IMR-90 (cell line): ENCODE measurements around the gene OSBPL1A. TPM values are rescaled to one million over a fixed set of nuclear protein-coding genes. Genes with fewer than 3 reads are reported as not detected.

Source experiments
- ATAC-seq: fragments of 200-7000 bp; cut with Tn5 transposase; 2 replicates; pipeline ENCODE4 v1.9.1; 2020; ENCODE audit warnings: low read depth, mild to moderate bottlenecking, moderate library complexity
- BruUV-seq: library from RNA; stranded (reverse); fragments of 400-500 nt; replicated peaks from 2 replicates; lab custom pipeline; 2021; lab: Mats Ljungman, UMichigan
- CTCF ChIA-PET: fragments of 300-600 bp; formaldehyde crosslinking; extraction: SDS; loops from one replicate; lab custom pipeline; 2021; ENCODE audit warnings: antibody characterized with exemption; lab: Yijun Ruan, JAX
- POLR2A ChIA-PET: fragments of 300-600 bp; sonication (Branson Sonifier 250); formaldehyde crosslinking; loops from one replicate; lab custom pipeline; 2022; ENCODE audit warnings: antibody characterized with exemption; ENCODE audit not compliant: unreplicated experiment; lab: Charles Lee
- DNase-seq: peaks from one replicate; pipeline ENCODE4 v3.0.0; 2013
- H2AFZ ChIP-seq: replicated peaks from 2 replicates; pipeline ENCODE3; 2013; ENCODE audit warnings: low read length, mild to moderate bottlenecking; ENCODE audit not compliant: poor library complexity
- H2AK5ac ChIP-seq: 2 replicates; pipeline ENCODE4 v1.6.1; 2013; ENCODE audit warnings: low read depth, low read length, inconsistent platforms
- H2AK9ac ChIP-seq: replicated peaks from 2 replicates; pipeline ENCODE3; 2013; ENCODE audit warnings: mild to moderate bottlenecking, low read depth, low read length, moderate library complexity; ENCODE audit not compliant: poor library complexity
- H2BK120ac ChIP-seq: 2 replicates; pipeline ENCODE4 v1.6.1; 2013; ENCODE audit warnings: low read depth, low read length, inconsistent platforms
- H2BK15ac ChIP-seq: 3 replicates; pipeline ENCODE4 v1.6.1; 2013; ENCODE audit warnings: low read depth, low read length, inconsistent platforms
- H2BK20ac ChIP-seq: 2 replicates; pipeline ENCODE4 v1.6.1; 2013; ENCODE audit warnings: low read depth, mild to moderate bottlenecking, inconsistent platforms, low read length, moderate library complexity
- H2BK5ac ChIP-seq: 2 replicates; pipeline ENCODE4 v1.6.1; 2013; ENCODE audit warnings: mild to moderate bottlenecking, low read depth, low read length, inconsistent platforms; ENCODE audit not compliant: poor library complexity, severe bottlenecking
- H3K14ac ChIP-seq: replicated peaks from 2 replicates; pipeline ENCODE4 v1.6.1; 2013; ENCODE audit warnings: low read depth, low read length, inconsistent platforms
- H3K18ac ChIP-seq: 2 replicates; pipeline ENCODE4 v1.6.1; 2013; ENCODE audit warnings: low read depth, low read length, control low read depth
- H3K23ac ChIP-seq: 2 replicates; pipeline ENCODE4 v1.6.1; 2013; ENCODE audit warnings: low read depth, low read length, inconsistent platforms
- H3K27ac ChIP-seq: 2 replicates; pipeline ENCODE4 v1.5.1; 2013; ENCODE audit warnings: mild to moderate bottlenecking, control low read depth, low read length; ENCODE audit not compliant: insufficient read depth
- H3K27me3 ChIP-seq: 2 replicates; pipeline ENCODE4 v1.6.1; 2013; ENCODE audit warnings: low read length; ENCODE audit not compliant: control insufficient read depth, insufficient read depth
- H3K36me3 ChIP-seq: 2 replicates; pipeline ENCODE4 v1.6.1; 2013; ENCODE audit warnings: low read length, mixed read lengths; ENCODE audit not compliant: control insufficient read depth, insufficient read depth
- H3K4ac ChIP-seq: 2 replicates; pipeline ENCODE4 v1.6.1; 2013; ENCODE audit warnings: low read depth, low read length, inconsistent platforms
- H3K4me1 ChIP-seq: 2 replicates; pipeline ENCODE4 v1.6.1; 2013; ENCODE audit warnings: low read length, mixed read lengths; ENCODE audit not compliant: control insufficient read depth, insufficient read depth
- H3K4me2 ChIP-seq: 2 replicates; pipeline ENCODE4 v1.6.1; 2013; ENCODE audit warnings: low read depth, mild to moderate bottlenecking, control low read depth, low read length, moderate library complexity
- H3K4me3 ChIP-seq: 2 replicates; pipeline ENCODE4 v1.5.1; 2013; ENCODE audit warnings: low read depth, mild to moderate bottlenecking, control low read depth, low read length, moderate library complexity; ENCODE audit not compliant: insufficient read depth
- H3K56ac ChIP-seq: 2 replicates; pipeline ENCODE4 v1.6.1; 2013; ENCODE audit warnings: low read length, inconsistent platforms; ENCODE audit not compliant: insufficient read depth; ENCODE audit errors: extremely low read depth
- H3K79me1 ChIP-seq, 2 experiments: 2 replicates each; pipeline ENCODE4 v1.6.1; 2013; ENCODE audit warnings: low read length in 2 of 2, inconsistent platforms in 1 of 2, low read depth in 1 of 2
- H3K9ac ChIP-seq: 2 replicates; pipeline ENCODE4 v1.6.1; 2013; ENCODE audit warnings: low read depth, low read length, control low read depth
- H3K9me1 ChIP-seq: 2 replicates; pipeline ENCODE4 v1.6.1; 2013; ENCODE audit warnings: low read length, inconsistent platforms; ENCODE audit not compliant: insufficient read depth
- H3K9me3 ChIP-seq: 2 replicates; pipeline ENCODE4 v1.6.1; 2013; ENCODE audit warnings: low read length; ENCODE audit not compliant: control insufficient read depth, insufficient read depth
- H4K20me1 ChIP-seq: 2 replicates; pipeline ENCODE4 v1.6.1; 2013; ENCODE audit warnings: low read length, inconsistent platforms; ENCODE audit not compliant: insufficient read depth
- H4K5ac ChIP-seq: 2 replicates; pipeline ENCODE4 v1.6.1; 2013; ENCODE audit warnings: mild to moderate bottlenecking, low read depth, low read length, control low read depth
- H4K8ac ChIP-seq, 2 experiments: 2 replicates each; pipeline ENCODE4 v1.6.1; 2013; ENCODE audit warnings: low read depth in 2 of 2, low read length in 2 of 2, control low read depth in 1 of 2, inconsistent platforms in 1 of 2
- H4K91ac ChIP-seq: 2 replicates; pipeline ENCODE4 v1.6.1; 2013; ENCODE audit warnings: low read depth, low read length, inconsistent platforms; ENCODE audit not compliant: insufficient read depth
- BHLHE40 ChIP-seq: fragments of 150-350 bp; IDR thresholded peaks from 2 replicates; pipeline ENCODE4 v1.6.1; 2016; ENCODE audit warnings: mild to moderate bottlenecking, low read depth, low read length
- CEBPB ChIP-seq: IDR thresholded peaks from 2 replicates; pipeline ENCODE4 v1.6.1; 2012; ENCODE audit warnings: low read depth, low read length, improper control_type of control experiment
- CHD1 ChIP-seq: IDR thresholded peaks from 2 replicates; pipeline ENCODE4 v1.6.1; 2012; ENCODE audit warnings: low read depth, low read length, improper control_type of control experiment
- FOS ChIP-seq: fragments of 150-350 bp; IDR thresholded peaks from 2 replicates; pipeline ENCODE4 v1.6.1; 2016; ENCODE audit warnings: low read depth, low read length
- MAFK ChIP-seq: IDR thresholded peaks from 2 replicates; pipeline ENCODE4 v1.6.1; 2012; ENCODE audit warnings: low read depth, low read length, improper control_type of control experiment
- MAZ ChIP-seq: IDR thresholded peaks from 2 replicates; pipeline ENCODE4 v1.6.1; 2012; ENCODE audit warnings: low read depth, mild to moderate bottlenecking, low read length, improper control_type of control experiment, moderate library complexity, borderline replicate concordance
- MXI1 ChIP-seq: IDR thresholded peaks from 2 replicates; pipeline ENCODE4 v1.6.1; 2012; ENCODE audit warnings: low read depth, mild to moderate bottlenecking, low read length, moderate library complexity, borderline replicate concordance
- NFE2L2 ChIP-seq: fragments of 150-350 bp; IDR thresholded peaks from 2 replicates; pipeline ENCODE4 v1.6.1; 2016; ENCODE audit warnings: low read depth, mild to moderate bottlenecking, low read length
- POLR2A ChIP-seq: IDR thresholded peaks from 2 replicates; pipeline ENCODE4 v1.6.1; 2012; ENCODE audit warnings: mild to moderate bottlenecking, low read depth, low read length
- RAD21 ChIP-seq: IDR thresholded peaks from 2 replicates; pipeline ENCODE4 v1.6.1; 2012; ENCODE audit warnings: low read length, improper control_type of control experiment
- RCOR1 ChIP-seq: IDR thresholded peaks from 2 replicates; pipeline ENCODE4 v1.6.1; 2012; ENCODE audit warnings: mild to moderate bottlenecking, low read length, improper control_type of control experiment; ENCODE audit not compliant: insufficient replicate concordance
- RFX5 ChIP-seq: IDR thresholded peaks from 2 replicates; pipeline ENCODE4 v1.8.0; 2012; ENCODE audit warnings: low read depth, mild to moderate bottlenecking, low read length, moderate library complexity
- SMC3 ChIP-seq: fragments of 150-350 bp; IDR thresholded peaks from 2 replicates; pipeline ENCODE4 v1.6.1; 2016; ENCODE audit warnings: low read depth, mild to moderate bottlenecking, antibody characterized with exemption, low read length, moderate library complexity
- WGBS, 2 experiments: methylation state at CpG; one replicate each; pipeline versions ENCODE4 v1.1.5 to v1.1.7; 2013; ENCODE audit warnings: missing lambda C conversion rate in 2 of 2; ENCODE audit not compliant: insufficient read length in 1 of 2; ENCODE audit errors: extremely low coverage in 2 of 2; 5-methylcytosine and 5-hydroxymethylcytosine counted together
- dilution Hi-C: fragments of 300-500 bp; cut with HindIII; formaldehyde crosslinking; loops from one replicate; pipeline ENCODE4 v1.14.3; 2018; ENCODE audit warnings: low sequenced_read_pairs; ENCODE audit not compliant: unreplicated experiment
- in situ Hi-C: fragments of 300-500 bp; cut with MboI; formaldehyde crosslinking; loops from 3 replicates; pipeline ENCODE4 v1.14.3; 2019; ENCODE audit warnings: low sequenced_read_pairs, inconsistent platforms, mixed read lengths
- intact Hi-C: fragments of 100-400 bp; cut with micrococcal nuclease; formaldehyde crosslinking; loops from 2 replicates; pipeline ENCODE4 v1.10.0; 2022
- polyA plus RNA-seq, 3 experiments: library from polyadenylated mRNA; depleted of rRNA; stranded (reverse); fragments of >200 nt; gene quantifications; 2 replicates each; pipeline ENCODE4 v1.2.3, GENCODE V29; 2012; ENCODE audit warnings: low replicate concordance in 1 of 3
- total RNA-seq: library from RNA; depleted of rRNA; stranded (reverse); fragments of >200 nt; gene quantifications from 2 replicates; pipeline ENCODE4 v1.2.3, GENCODE V29; 2012
- TF ChIP-seq, protein P1 (sequence below): conservative IDR thresholded peaks from 2 replicates; pipeline ENCODE4 v1.5.1; 2012; ENCODE audit warnings: mild to moderate bottlenecking, low read depth, low read length, improper control_type of control experiment
- TF ChIP-seq, protein P2 (sequence below): fragments of 150-350 bp; IDR thresholded peaks from 2 replicates; pipeline ENCODE4 v1.6.1; 2017; ENCODE audit warnings: mild to moderate bottlenecking, antibody characterized with exemption, low read length, low read depth
- TF ChIP-seq, protein P3 (sequence below): fragments of 150-350 bp; IDR thresholded peaks from 2 replicates; pipeline ENCODE4 v1.6.1; 2016; ENCODE audit warnings: low read depth, mild to moderate bottlenecking, low read length, moderate library complexity, borderline replicate concordance

The OSBPL1A gene
- total and polyA plus RNA-seq, 2 of the 4 experiments (the other 2 are of a cell fraction), result 29.4 to 70.4 TPM

DNA sequence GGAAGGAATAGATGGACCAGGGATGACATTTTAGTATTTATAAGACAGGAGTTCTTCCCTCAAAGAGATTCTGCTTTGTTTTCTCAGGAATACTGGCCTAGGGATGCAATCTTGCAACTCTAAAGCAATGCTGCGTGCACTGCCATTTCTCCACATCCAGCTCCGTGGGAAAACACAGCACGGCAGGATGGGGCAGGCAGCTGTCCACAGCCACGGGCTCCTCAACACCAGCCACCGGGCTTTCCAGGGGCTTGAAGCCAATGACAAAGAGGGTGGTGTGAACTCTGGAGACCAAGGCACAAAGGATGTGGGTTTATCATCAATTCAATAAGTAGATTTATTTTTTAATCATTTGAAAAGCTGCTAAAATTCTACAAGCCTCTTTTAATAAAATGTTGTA, 209.5 kb downstream of the OSBPL1A start:
- no CpG with 5 or more reads among the region's 5 CpGs for WGBS, 2 experiments
- in situ Hi-C loops (no loop called here), intact Hi-C loops (no loop called here), dilution Hi-C loops (no loop called here)
- H3K56ac ChIP-seq, result no peak overlapping the region
- no peak overlapping the region for H2BK120ac ChIP-seq
- H4K8ac ChIP-seq, result no peak overlapping the region
- no peaks in the 10 kb centered on the region for H3K36me3 ChIP-seq
- no peak overlapping the region for H4K5ac ChIP-seq
- no peak overlapping the region for H3K4me2 ChIP-seq
- ATAC-seq (no peak), DNase-seq (no peak)
- H2BK15ac ChIP-seq, result no peak overlapping the region
- no peak overlapping the region for H3K27ac ChIP-seq
- no peak overlapping the region for H3K4ac ChIP-seq
- no peak overlapping the region for H2AK5ac ChIP-seq
- peaks cover 3% of the 10 kb centered on the region; the same call in 1 of the 2 replicates for H3K9me1 ChIP-seq
- H3K4me1 ChIP-seq, result peaks cover 6% of the 10 kb centered on the region
- no peaks in the 10 kb centered on the region for H3K9me3 ChIP-seq
- H2BK20ac ChIP-seq, result no peak overlapping the region
- H4K20me1 ChIP-seq, result no peaks in the 10 kb centered on the region
- POLR2A ChIA-PET, result no interaction called here
- BruUV-seq, result no TSS peak
- H3K4me3 ChIP-seq, result no peak overlapping the region
- no peak overlapping the region for H4K91ac ChIP-seq
- TF ChIP-seq CHD1 (no peak), MAZ (no peak), RFX5 (no peak), NFE2L2 (no peak), MXI1 (no peak), CEBPB (no peak), MAFK (no peak), FOS (no peak), RCOR1 (no peak), BHLHE40 (no peak), RAD21 (no peak), SMC3 (no peak), POLR2A (no peak)
- TF ChIP-seq, protein P1, sequence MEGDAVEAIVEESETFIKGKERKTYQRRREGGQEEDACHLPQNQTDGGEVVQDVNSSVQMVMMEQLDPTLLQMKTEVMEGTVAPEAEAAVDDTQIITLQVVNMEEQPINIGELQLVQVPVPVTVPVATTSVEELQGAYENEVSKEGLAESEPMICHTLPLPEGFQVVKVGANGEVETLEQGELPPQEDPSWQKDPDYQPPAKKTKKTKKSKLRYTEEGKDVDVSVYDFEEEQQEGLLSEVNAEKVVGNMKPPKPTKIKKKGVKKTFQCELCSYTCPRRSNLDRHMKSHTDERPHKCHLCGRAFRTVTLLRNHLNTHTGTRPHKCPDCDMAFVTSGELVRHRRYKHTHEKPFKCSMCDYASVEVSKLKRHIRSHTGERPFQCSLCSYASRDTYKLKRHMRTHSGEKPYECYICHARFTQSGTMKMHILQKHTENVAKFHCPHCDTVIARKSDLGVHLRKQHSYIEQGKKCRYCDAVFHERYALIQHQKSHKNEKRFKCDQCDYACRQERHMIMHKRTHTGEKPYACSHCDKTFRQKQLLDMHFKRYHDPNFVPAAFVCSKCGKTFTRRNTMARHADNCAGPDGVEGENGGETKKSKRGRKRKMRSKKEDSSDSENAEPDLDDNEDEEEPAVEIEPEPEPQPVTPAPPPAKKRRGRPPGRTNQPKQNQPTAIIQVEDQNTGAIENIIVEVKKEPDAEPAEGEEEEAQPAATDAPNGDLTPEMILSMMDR, result no peak
- TF ChIP-seq, protein P2, sequence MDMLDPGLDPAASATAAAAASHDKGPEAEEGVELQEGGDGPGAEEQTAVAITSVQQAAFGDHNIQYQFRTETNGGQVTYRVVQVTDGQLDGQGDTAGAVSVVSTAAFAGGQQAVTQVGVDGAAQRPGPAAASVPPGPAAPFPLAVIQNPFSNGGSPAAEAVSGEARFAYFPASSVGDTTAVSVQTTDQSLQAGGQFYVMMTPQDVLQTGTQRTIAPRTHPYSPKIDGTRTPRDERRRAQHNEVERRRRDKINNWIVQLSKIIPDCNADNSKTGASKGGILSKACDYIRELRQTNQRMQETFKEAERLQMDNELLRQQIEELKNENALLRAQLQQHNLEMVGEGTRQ, result no peak
- TF ChIP-seq, protein P3, sequence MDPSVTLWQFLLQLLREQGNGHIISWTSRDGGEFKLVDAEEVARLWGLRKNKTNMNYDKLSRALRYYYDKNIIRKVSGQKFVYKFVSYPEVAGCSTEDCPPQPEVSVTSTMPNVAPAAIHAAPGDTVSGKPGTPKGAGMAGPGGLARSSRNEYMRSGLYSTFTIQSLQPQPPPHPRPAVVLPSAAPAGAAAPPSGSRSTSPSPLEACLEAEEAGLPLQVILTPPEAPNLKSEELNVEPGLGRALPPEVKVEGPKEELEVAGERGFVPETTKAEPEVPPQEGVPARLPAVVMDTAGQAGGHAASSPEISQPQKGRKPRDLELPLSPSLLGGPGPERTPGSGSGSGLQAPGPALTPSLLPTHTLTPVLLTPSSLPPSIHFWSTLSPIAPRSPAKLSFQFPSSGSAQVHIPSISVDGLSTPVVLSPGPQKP, result no peak
- no peak overlapping the region for H3K18ac ChIP-seq
- H2AFZ ChIP-seq, result no peak overlapping the region
- no peaks in the 10 kb centered on the region for H3K27me3 ChIP-seq
- no peak overlapping the region for H2AK9ac ChIP-seq
- H3K79me1 ChIP-seq, result 0 out of 4 replicates have a peak, but pooled peaks cover 0 to 11% of the 10 kb centered on the region in 2 experiments
- CTCF ChIA-PET, result interaction anchor here (1.3 to 1.4 kb wide), 2 partner anchors 11 to 12 kb away, joined by 4 to 8 read pairs; no protein-coding TSS in a partner anchor
- no peak overlapping the region for H3K14ac ChIP-seq
- H3K23ac ChIP-seq, result no peak overlapping the region
- no peak overlapping the region for H3K9ac ChIP-seq
- H2BK5ac ChIP-seq, result no peak overlapping the region
